Left cardiac atrium (tissue), 4 donors: ENCODE data around the gene FOXF1. TPM values are rescaled to one million over a fixed set of nuclear protein-coding genes. Genes with fewer than 3 reads are reported as not detected.

Experiments
- ATAC-seq, 2 donors: fragments of 200-7000 bp; cut with Tn5 transposase; one replicate each; pipeline ENCODE4 v1.9.1; 2020; ENCODE audit warnings: mild to moderate bottlenecking in 2 of 2, moderate library complexity in 2 of 2
- DNase-seq: peaks from one replicate; pipeline ENCODE4 v3.0.0-alpha.2; 2020
- intact Hi-C, 2 donors: fragments of 100-400 bp; cut with DNase I; formaldehyde crosslinking; loops; one replicate each; pipeline versions ENCODE4 v1.14.1 to v1.15.1; 2022 to 2023
- total RNA-seq, 2 donors: library from RNA; stranded (reverse); fragmentation: NEBNext Ultra II Directional; extraction: Animal tissue kit (Norgen Biotek cat#: 25700); gene quantifications; one replicate each; pipeline ENCODE4 v1.2.1, GENCODE V29; 2021
- donor health status: DM: no; HTN: yes; CAD: no.
- donor health status: DM: no; HTN: yes; CAD: no; lungs with severe emphysema.
- donor health status: DM: yes; HTN: yes; CAD: no.
- donor health status: Dilated cardiomyopathy.

FOXF1 gene
- total RNA-seq, 2 donors from 2014 or later, result 0.24 to 0.41 TPM

- DNase-seq (no peak), ATAC-seq (no peak)
- intact Hi-C loops, result no loop called here
Observed at GRCh38 chr16:86491640-86492023, 18.7 kb upstream of the FOXF1 start.

- no peak for DNase-seq
- ATAC-seq, result no peak
- intact Hi-C loops, result no loop called here
Observed at GRCh38 chr16:86492267-86492960, 17.9 kb upstream of the FOXF1 start.

- no peak for DNase-seq
- intact Hi-C loops, result no loop called here
- ATAC-seq, result no peak
Observed at GRCh38 chr16:86492961-86493629, 17.2 kb upstream of the FOXF1 start.

- no peak for DNase-seq
- intact Hi-C loops, result no loop called here
- no peak for ATAC-seq
Observed at GRCh38 chr16:86494039-86494564, 16.2 kb upstream of the FOXF1 start.

- no peak for ATAC-seq
- intact Hi-C loops, result no loop called here
- no peak for DNase-seq
Observed at GRCh38 chr16:86494565-86495356, 15.6 kb upstream of the FOXF1 start.

- intact Hi-C loops, result no loop called here
- DNase-seq, result no peak
- no peak for ATAC-seq
Observed at GRCh38 chr16:86495357-86495701, 15.0 kb upstream of the FOXF1 start.

- ATAC-seq (no peak), DNase-seq (no peak)
- intact Hi-C loops, result no loop called here
Observed at GRCh38 chr16:86495756-86496261, 14.5 kb upstream of the FOXF1 start.

- intact Hi-C loops, result no loop called here
- no peak for DNase-seq
- no peak for ATAC-seq
Observed at GRCh38 chr16:86496262-86496928, 13.9 kb upstream of the FOXF1 start.

- DNase-seq (no peak), ATAC-seq (no peak)
- intact Hi-C loops, result no loop called here
Observed at GRCh38 chr16:86496929-86497461, 13.3 kb upstream of the FOXF1 start.

- DNase-seq, result no peak
- ATAC-seq, result no peak
- intact Hi-C loops, result no loop called here
Observed at GRCh38 chr16:86497551-86498021, 12.7 kb upstream of the FOXF1 start.

GRCh38 chr16:86498155-86498670, 12.1 kb upstream of the FOXF1 start:
- DNase-seq, result no peak
- intact Hi-C loops, result no loop called here
- no peak for ATAC-seq

- ATAC-seq (no peak), DNase-seq (no peak)
- intact Hi-C loops, result no loop called here
Observed at GRCh38 chr16:86498671-86499439, 11.5 kb upstream of the FOXF1 start.

- intact Hi-C loops, result no loop called here
- ATAC-seq, result no peak
Observed at GRCh38 chr16:86499440-86499786, 10.9 kb upstream of the FOXF1 start.

GRCh38 chr16:86499889-86500707, 10.2 kb upstream of the FOXF1 start:
- ATAC-seq, result no peak
- intact Hi-C loops, result no loop called here
- DNase-seq, result no peak

More at GRCh38 chr16:86499440-86499786, 10.9 kb upstream of the FOXF1 start:
- no peak for DNase-seq

GRCh38 chr16:86500708-86501510, 9.4 kb upstream of the FOXF1 start:
- DNase-seq (no peak), ATAC-seq (no peak)
- intact Hi-C loops, result no loop called here

GRCh38 chr16:86501989-86502855, 8.1 kb upstream of the FOXF1 start:
- no peak for ATAC-seq
- intact Hi-C loops, result no loop called here
- DNase-seq, result no peak
